HepG2 (cell line): ENCODE data around the gene INKA2. TPM values are rescaled to one million over a fixed set of nuclear protein-coding genes. Genes with fewer than 3 reads are reported as not detected.
A peak's percentile ranks its signal among the peaks of the same experiment; 100 is the strongest.

Experiments
- CC2D1A ChIP-seq: sonication (generic); formaldehyde crosslinking; IDR thresholded peaks from 2 replicates; pipeline ENCODE4 v1.8.1; 2023; ENCODE audit warnings: mild to moderate bottlenecking, missing genetic modification reagents
- CREBL2 ChIP-seq: sonication (generic); formaldehyde crosslinking; IDR thresholded peaks from 2 replicates; pipeline ENCODE4 v1.8.1; 2023; ENCODE audit warnings: missing genetic modification reagents, mild to moderate bottlenecking, borderline replicate concordance
- DNMT1 ChIP-seq: sonication (generic); formaldehyde crosslinking; IDR thresholded peaks from 2 replicates; pipeline ENCODE4 v1.5.1; 2020; ENCODE audit warnings: mild to moderate bottlenecking, missing genetic modification reagents
- ELF1 ChIP-seq: sonication (generic); formaldehyde crosslinking; IDR thresholded peaks from 2 replicates; pipeline ENCODE4 v1.4.0; 2020; ENCODE audit warnings: missing genetic modification reagents
- FOXP4 ChIP-seq: sonication (generic); formaldehyde crosslinking; IDR thresholded peaks from 2 replicates; pipeline ENCODE4 v1.4.0; 2020; ENCODE audit warnings: missing genetic modification reagents
- MATR3 ChIP-seq: sonication (generic); formaldehyde crosslinking; IDR thresholded peaks from 2 replicates; pipeline ENCODE4 v1.4.0; 2020; ENCODE audit warnings: missing genetic modification reagents
- MIER2 ChIP-seq: IDR thresholded peaks from 2 replicates; pipeline ENCODE4 v1.6.1; 2016; ENCODE audit warnings: missing biosample characterization, missing genetic modification reagents
- MTF1 ChIP-seq: sonication (generic); formaldehyde crosslinking; IDR thresholded peaks from 2 replicates; pipeline ENCODE4 v1.5.0; 2020; ENCODE audit warnings: missing genetic modification reagents
- PLSCR1 ChIP-seq: sonication (generic); formaldehyde crosslinking; IDR thresholded peaks from 2 replicates; pipeline ENCODE4 v1.5.0; 2020; ENCODE audit warnings: missing genetic modification reagents, mild to moderate bottlenecking, borderline replicate concordance
- REL ChIP-seq: sonication (generic); formaldehyde crosslinking; conservative IDR thresholded peaks from 2 replicates; pipeline ENCODE4 v1.8.0; 2022; ENCODE audit warnings: mild to moderate bottlenecking, missing genetic modification reagents, moderate library complexity
- RELA ChIP-seq: sonication (generic); formaldehyde crosslinking; IDR thresholded peaks from 2 replicates; pipeline ENCODE4 v1.4.0; 2020; ENCODE audit warnings: missing genetic modification reagents
- SMAD3 ChIP-seq: sonication (generic); formaldehyde crosslinking; IDR thresholded peaks from 2 replicates; pipeline ENCODE4 v1.4.0; 2020; ENCODE audit warnings: missing genetic modification reagents
- SP1 ChIP-seq, 2 experiments: fragments of 450-650 bp in 1 of 2; sonication (generic) in 1 of 2; formaldehyde crosslinking in 1 of 2; IDR thresholded peaks; 2 replicates each; pipeline versions ENCODE4 v1.4.0 to v1.6.1; 2016 to 2020; ENCODE audit warnings: missing genetic modification reagents in 1 of 2
- TCF12 ChIP-seq, 2 experiments: fragments of 450-650 bp in 1 of 2; sonication (generic) in 1 of 2; formaldehyde crosslinking in 1 of 2; IDR thresholded peaks; 2 replicates each; pipeline versions ENCODE4 v1.6.1 to v1.8.0; 2017 to 2022; ENCODE audit warnings: antibody characterized with exemption in 1 of 2, mild to moderate bottlenecking in 1 of 2, missing genetic modification reagents in 1 of 2, moderate library complexity in 1 of 2
- TRIM22 ChIP-seq: fragments of 450-650 bp; IDR thresholded peaks from 2 replicates; pipeline ENCODE4 v1.6.1; 2017
- ZFP37 ChIP-seq: sonication (generic); formaldehyde crosslinking; IDR thresholded peaks from 2 replicates; pipeline ENCODE4 v1.4.0; 2020; ENCODE audit warnings: missing genetic modification reagents, borderline replicate concordance
- ZNF251 ChIP-seq: sonication (generic); formaldehyde crosslinking; IDR thresholded peaks from 2 replicates; pipeline ENCODE4 v1.9.0; 2021; ENCODE audit warnings: mild to moderate bottlenecking, missing genetic modification reagents
- ZNF264 ChIP-seq: sonication (generic); formaldehyde crosslinking; IDR thresholded peaks from 2 replicates; pipeline ENCODE4 v1.4.0; 2020; ENCODE audit warnings: missing genetic modification reagents
- ZNF335 ChIP-seq: sonication (generic); formaldehyde crosslinking; IDR thresholded peaks from 2 replicates; pipeline ENCODE4 v1.4.0; 2020; ENCODE audit warnings: missing genetic modification reagents
- ZNF432 ChIP-seq: sonication (generic); formaldehyde crosslinking; IDR thresholded peaks from 2 replicates; pipeline ENCODE4 v1.5.0; 2020; ENCODE audit warnings: missing genetic modification reagents, mild to moderate bottlenecking, borderline replicate concordance
- ZNF768 ChIP-seq: sonication (generic); formaldehyde crosslinking; IDR thresholded peaks from 2 replicates; pipeline ENCODE4 v1.4.0; 2020; ENCODE audit warnings: missing genetic modification reagents
- ZNF792 ChIP-seq: IDR thresholded peaks from 2 replicates; pipeline ENCODE4 v1.6.1; 2016
- ZNF891 ChIP-seq: sonication (generic); formaldehyde crosslinking; IDR thresholded peaks from 2 replicates; pipeline ENCODE4 v1.5.0; 2020; ENCODE audit warnings: mild to moderate bottlenecking, missing genetic modification reagents
- ZSCAN20 ChIP-seq: sonication (generic); formaldehyde crosslinking; IDR thresholded peaks from 2 replicates; pipeline ENCODE4 v1.4.0; 2020; ENCODE audit warnings: missing genetic modification reagents, mild to moderate bottlenecking, borderline replicate concordance
- ZSCAN21 ChIP-seq: sonication (generic); formaldehyde crosslinking; IDR thresholded peaks from 2 replicates; pipeline ENCODE4 v1.8.0; 2022; ENCODE audit warnings: mild to moderate bottlenecking, missing genetic modification reagents, moderate library complexity, borderline replicate concordance
- polyA plus RNA-seq, 8 experiments: library from polyadenylated mRNA; depleted of rRNA in 3 of 8; stranded (reverse) in 7 of 8; unstranded in 1 of 8; fragments of >200 nt; fragmentation: Illumina TruSeq in 4 of 8; extraction: Trizol in 4 of 8; gene quantifications; 2 replicates each; pipeline versions ENCODE4 v1.2.1 to v1.2.3, GENCODE V29; 2011 to 2016; ENCODE audit warnings: low read depth in 4 of 8, missing spikeins in 1 of 8, mixed read lengths in 1 of 8; ENCODE audit not compliant: insufficient read depth in 1 of 8
- total RNA-seq, 5 experiments: library from RNA; depleted of rRNA; stranded (reverse); fragments of >200 nt; fragmentation: Illumina TruSeq; extraction: Trizol; gene quantifications; 2 replicates each; pipeline ENCODE4 v1.2.3, GENCODE V29; 2016; ENCODE audit warnings: low read depth in 1 of 5

Gene INKA2
- total and polyA plus RNA-seq, 2 of the 13 experiments (the other 11 are each of a cell fraction or from before 2014, with no cell fraction given) = 2.6 to 4.6 TPM

- TF ChIP-seq TRIM22 = no peak
- TF ChIP-seq DNMT1 (CRISPR knock-in tag) = 0 out of 2 replicates have a peak, but pooled peaks have one; percentile 60
- TF ChIP-seq SP1 (IDR thresholded peaks at IDR 0.05) = no peak
- peak; percentile 47; the same call in 1 of the 2 replicates for TF ChIP-seq SP1 (CRISPR knock-in tag; IDR thresholded peaks at IDR 0.05)
- peak; percentile 72; the same call in 1 of the 2 replicates for TF ChIP-seq ZNF335 (CRISPR knock-in tag)
- TF ChIP-seq ZNF251 (CRISPR knock-in tag) = no peak; the same call in 1 of the 2 replicates
- no peak; the same call in none of the 2 replicates for TF ChIP-seq FOXP4 (CRISPR knock-in tag)
- TF ChIP-seq CREBL2 (CRISPR knock-in tag) = no peak
- TF ChIP-seq MATR3 (CRISPR knock-in tag) = no peak
- peak; percentile 51; the same call in 1 of the 2 replicates for TF ChIP-seq ZNF792 (CRISPR knock-in tag)
- no peak for TF ChIP-seq RELA
- TF ChIP-seq TCF12 (IDR thresholded peaks at IDR 0.05) = no peak
- TF ChIP-seq TCF12 (CRISPR knock-in tag; IDR thresholded peaks at IDR 0.05) = no peak
- peak; percentile 89; the same call in 1 of the 2 replicates for TF ChIP-seq REL (CRISPR knock-in tag)
- TF ChIP-seq CC2D1A = no peak
- TF ChIP-seq ZNF891 (CRISPR knock-in tag) = 0 out of 2 replicates have a peak, but pooled peaks have one; percentile 31
- no peak; the same call in 1 of the 2 replicates for TF ChIP-seq ZSCAN20
- peak; percentile 85 for TF ChIP-seq MTF1
- no peak for TF ChIP-seq MIER2 (CRISPR knock-in tag)
- TF ChIP-seq SMAD3 (CRISPR knock-in tag) = peak; percentile 66; the same call in 1 of the 2 replicates
- peak; percentile 83 for TF ChIP-seq ZSCAN21 (CRISPR knock-in tag)
- no peak for TF ChIP-seq PLSCR1 (CRISPR knock-in tag)
- TF ChIP-seq ZNF264 (CRISPR knock-in tag) = peak; percentile 76
- TF ChIP-seq ELF1 (CRISPR knock-in tag) = no peak
- TF ChIP-seq ZNF768 = peak; percentile 9; the same call in 1 of the 2 replicates
- TF ChIP-seq ZFP37 (CRISPR knock-in tag) = peak; percentile 44; the same call in 1 of the 2 replicates
- TF ChIP-seq ZNF432 (CRISPR knock-in tag) = no peak
Measured at GRCh38 chr1:111739194-111739924, at the start of gene INKA2 (continued).
